GDM1 (cell line): ENCODE data around the gene PYGO1.
A peak's percentile ranks its signal among the peaks of the same experiment; 100 is the strongest.
"Not testable (repeated sequence)": the region's sequence is repeated elsewhere in the genome, so short reads cannot be mapped to it uniquely, and the experiment has no call there.

Experiments used
- DNase-seq: peaks from one replicate; lab custom pipeline; 2025; lab: John Stamatoyannopoulos, UW

PYGO1 gene

GRCh38 chr15:55505407-55505806 is 82.7 kb downstream of the PYGO1 start:
- DNase-seq: not testable (repeated sequence)

DNA sequence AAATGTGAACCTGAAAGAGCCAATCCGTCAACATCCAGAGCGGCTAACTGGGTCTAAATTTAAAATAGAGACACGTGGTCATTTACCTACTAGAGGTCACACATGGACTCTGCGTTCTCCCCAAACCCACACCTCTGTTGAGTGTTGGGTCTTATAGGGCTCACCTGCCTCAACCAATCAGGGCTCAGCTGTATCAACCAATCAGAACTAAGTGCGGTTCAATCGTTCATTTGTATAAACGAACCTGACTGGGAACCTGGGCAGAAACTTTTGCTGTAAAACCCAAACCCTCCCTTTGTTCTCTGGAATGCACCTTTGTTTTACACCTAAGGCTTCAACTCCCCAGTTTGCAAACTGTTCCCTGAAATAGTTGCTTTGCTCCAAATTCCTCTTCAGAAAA is 89.0 kb downstream of the PYGO1 start:
- no peak for DNase-seq

GRCh38 chr15:55498109-55498938 is 89.8 kb downstream of the PYGO1 start:
- DNase-seq: peak; percentile 77

- no peak for DNase-seq
Observed at GRCh38 chr15:55496716-55497115, 91.4 kb downstream of the PYGO1 start.

DNA sequence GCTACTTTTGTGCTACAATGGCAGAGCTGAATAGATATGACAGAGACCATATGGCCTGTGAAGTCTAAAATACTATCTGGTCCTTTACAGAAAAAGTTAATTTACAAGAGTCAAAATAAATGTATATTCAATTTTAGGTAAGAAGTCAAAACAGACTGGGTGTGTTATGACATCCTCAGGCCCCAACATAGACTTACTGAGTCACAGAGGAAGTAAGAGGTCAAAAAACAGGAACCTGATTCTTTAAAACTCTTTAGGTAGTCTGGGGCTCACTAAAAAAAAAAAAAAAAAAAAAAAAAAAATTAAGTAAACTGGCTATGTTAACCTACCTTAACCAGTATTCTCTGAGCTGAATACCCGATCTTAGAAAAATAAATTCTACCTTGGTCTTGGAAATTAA is 93.2 kb downstream of the PYGO1 start:
- no peak for DNase-seq

- not testable (repeated sequence) for DNase-seq
Observed at GRCh38 chr15:55488952-55489600, 99.1 kb downstream of the PYGO1 start.
